Suprapubic skin (tissue), 3 donors: ENCODE data around the gene JAZF1.

Experiments
- CTCF ChIP-seq, 2 donors: fragments of 200-600 bp in 1 of 2; fragments of 450-650 bp in 1 of 2; sonication (generic) in 1 of 2; IDR thresholded peaks; one replicate each; pipeline ENCODE4 v1.5.1; 2016 to 2019; ENCODE audit warnings: antibody characterized with exemption in 2 of 2, mild to moderate bottlenecking in 1 of 2, moderate library complexity in 1 of 2
- EP300 ChIP-seq: sonication (generic); formaldehyde crosslinking; IDR thresholded peaks from one replicate; pipeline ENCODE4 v1.6.1; 2017; ENCODE audit warnings: antibody characterized with exemption

GRCh38 chr7:28024786-28025334, 155.7 kb downstream of the JAZF1 start:
- TF ChIP-seq CTCF (IDR thresholded peaks at IDR 0.05) (no peak), EP300 (no peak)
